ENCODE measurements around the gene CCDC92.
"Not testable (repeated sequence)": the region's sequence is repeated elsewhere in the genome, so short reads cannot be mapped to it uniquely, and the experiment has no call there.

CCDC92 gene

GRCh38 chr12:123914726-123915333 is 57.8 kb downstream of the CCDC92 start:
- no peak overlapping the region for H3K4me3 ChIP-seq (ENCODE audit: low read depth in 1 of 2, low read length in 1 of 2)
- no peaks in the 10 kb centered on the region for H3K9me3 ChIP-seq
- H3K27me3 ChIP-seq = no peaks in the 10 kb centered on the region
- peaks cover 61% of the 10 kb centered on the region for H3K36me3 ChIP-seq
- TF ChIP-seq CTCF (IDR thresholded peaks at IDR 0.05) = no peak
- no peaks in the 10 kb centered on the region for H3K4me1 ChIP-seq (ENCODE audit: control insufficient read depth in 1 of 2, insufficient read depth in 1 of 2, low read depth in 1 of 2, low read length in 1 of 2)
- H3K27ac ChIP-seq = no peak overlapping the region

GRCh38 chr12:123912415-123913380 is 59.9 kb downstream of the CCDC92 start:
- no peak for TF ChIP-seq CTCF (IDR thresholded peaks at IDR 0.05)
- no peaks in the 10 kb centered on the region for H3K27me3 ChIP-seq
- no peaks in the 10 kb centered on the region for H3K9me3 ChIP-seq
- no peaks in the 10 kb centered on the region for H3K4me1 ChIP-seq (ENCODE audit: control insufficient read depth in 1 of 2, insufficient read depth in 1 of 2, low read depth in 1 of 2, low read length in 1 of 2)
- peaks cover 41% of the 10 kb centered on the region for H3K36me3 ChIP-seq
- no peak overlapping the region for H3K27ac ChIP-seq
- no peak overlapping the region for H3K4me3 ChIP-seq (ENCODE audit: low read depth in 1 of 2, low read length in 1 of 2)

GRCh38 chr12:123911672-123912409 is 60.8 kb downstream of the CCDC92 start:
- H3K9me3 ChIP-seq; H3K4me3 ChIP-seq (ENCODE audit: low read depth in 1 of 2, low read length in 1 of 2); H3K27me3 ChIP-seq; H3K27ac ChIP-seq; H3K4me1 ChIP-seq (ENCODE audit: control insufficient read depth in 1 of 2, insufficient read depth in 1 of 2, low read depth in 1 of 2, low read length in 1 of 2): not testable (repeated sequence)
- peaks cover 35% of the 10 kb centered on the region for H3K36me3 ChIP-seq

- H3K36me3 ChIP-seq = peaks cover 25% of the 10 kb centered on the region
- no peaks in the 10 kb centered on the region for H3K4me1 ChIP-seq (ENCODE audit: control insufficient read depth in 1 of 2, insufficient read depth in 1 of 2, low read depth in 1 of 2, low read length in 1 of 2)
- no peak overlapping the region for H3K27ac ChIP-seq
- H3K4me3 ChIP-seq (ENCODE audit: low read depth in 1 of 2, low read length in 1 of 2) = no peak overlapping the region
- H3K27me3 ChIP-seq = no peaks in the 10 kb centered on the region
- no peaks in the 10 kb centered on the region for H3K9me3 ChIP-seq
- no peak for TF ChIP-seq CTCF (IDR thresholded peaks at IDR 0.05)
Observed at GRCh38 chr12:123910761-123911193, 61.9 kb downstream of the CCDC92 start.

- Histone ChIP-seq H3K27ac (no peak overlapping the region), H3K9me3 (no peaks in the 10 kb centered on the region), H3K4me1 (ENCODE audit: control insufficient read depth in 1 of 2, insufficient read depth in 1 of 2, low read depth in 1 of 2, low read length in 1 of 2) (peaks cover 3 to 5% of the 10 kb centered on the region in 2 experiments), H3K27me3 (no peaks in the 10 kb centered on the region), H3K36me3 (peaks cover 17% of the 10 kb centered on the region), H3K4me3 (ENCODE audit: low read depth in 1 of 2, low read length in 1 of 2) (no peak overlapping the region)
- no peak for TF ChIP-seq CTCF (IDR thresholded peaks at IDR 0.05)
Observed at GRCh38 chr12:123910057-123910456, 62.6 kb downstream of the CCDC92 start.
